ENCODE data around the gene HAGHL. TPM values are rescaled to one million over a fixed set of nuclear protein-coding genes. Genes with fewer than 3 reads are reported as not detected.

Gene HAGHL
- total and polyA plus RNA-seq, 2 donors (not counting 1 experiment from before 2014, with no cell fraction given), result 3.7 to 16.3 TPM

- Histone ChIP-seq H2AFZ (ENCODE audit: low read length) (no peak overlapping the region), H3K9ac (ENCODE audit: insufficient read depth, low read length) (no peak overlapping the region), H3K27ac (ENCODE audit: insufficient read depth, low read length) (no peak overlapping the region), H3K9me3 (ENCODE audit: control insufficient read depth, insufficient read depth, low read depth, low read length) (no peaks in the 10 kb centered on the region), H3K4me1 (ENCODE audit: control insufficient read depth, extremely low read depth, insufficient read depth, low read length) (peaks cover 2% of the 10 kb centered on the region), H3K27me3 (ENCODE audit: control insufficient read depth, insufficient read depth, low read length) (no peaks in the 10 kb centered on the region), H3K79me2 (ENCODE audit: control insufficient read depth, insufficient read depth, low read length) (no peaks in the 10 kb centered on the region), H3K4me3 (replicated peaks in 1 of 4; ENCODE audit: control extremely low read depth in 1 of 4, insufficient read depth in 1 of 4, low read depth in 3 of 4, low read length in 4 of 4) (no peak overlapping the region), H3K4me2 (ENCODE audit: extremely low read depth, insufficient read depth, low read length) (no peak overlapping the region), H3K36me3 (ENCODE audit: control insufficient read depth, insufficient read depth, low read length) (peaks cover 2% of the 10 kb centered on the region), H4K20me1 (ENCODE audit: control insufficient read depth, extremely low read depth, insufficient read depth, low read length) (no peaks in the 10 kb centered on the region)
- TF ChIP-seq EZH2 (IDR thresholded peaks at IDR 0.05; ENCODE audit: low read length, missing control alignments) (no peak), CTCF (conservative IDR thresholded peaks at IDR 0.05 in 1 of 2, IDR thresholded peaks at IDR 0.05 in 1 of 2; ENCODE audit: low read depth in 1 of 2, low read length in 2 of 2) (no peak)
- DNase-seq (ENCODE audit: low read depth in 2 of 2), result no peak
Measured at GRCh38 chr16:725041-725376, 1.9 kb upstream of the HAGHL start.

GRCh38 chr16:725463-726187 lies 1.3 kb upstream of the HAGHL start:
- Histone ChIP-seq H3K79me2 (ENCODE audit: control insufficient read depth, insufficient read depth, low read length) (no peaks in the 10 kb centered on the region), H4K20me1 (ENCODE audit: control insufficient read depth, extremely low read depth, insufficient read depth, low read length) (no peaks in the 10 kb centered on the region), H3K36me3 (ENCODE audit: control insufficient read depth, insufficient read depth, low read length) (peaks cover 6% of the 10 kb centered on the region), H3K27ac (ENCODE audit: insufficient read depth, low read length) (no peak overlapping the region), H3K27me3 (ENCODE audit: control insufficient read depth, insufficient read depth, low read length) (no peaks in the 10 kb centered on the region), H3K9me3 (ENCODE audit: control insufficient read depth, insufficient read depth, low read depth, low read length) (no peaks in the 10 kb centered on the region), H3K4me1 (ENCODE audit: control insufficient read depth, extremely low read depth, insufficient read depth, low read length) (no peaks in the 10 kb centered on the region), H3K9ac (ENCODE audit: insufficient read depth, low read length) (no peak overlapping the region), H3K4me2 (ENCODE audit: extremely low read depth, insufficient read depth, low read length) (no peak overlapping the region), H3K4me3 (replicated peaks in 1 of 4; ENCODE audit: control extremely low read depth in 1 of 4, insufficient read depth in 1 of 4, low read depth in 3 of 4, low read length in 4 of 4) (no peak overlapping the region), H2AFZ (ENCODE audit: low read length) (no peak overlapping the region)
- TF ChIP-seq EZH2 (IDR thresholded peaks at IDR 0.05; ENCODE audit: low read length, missing control alignments), result no peak
- no peak for TF ChIP-seq CTCF (conservative IDR thresholded peaks at IDR 0.05 in 1 of 2, IDR thresholded peaks at IDR 0.05 in 1 of 2; ENCODE audit: low read depth in 1 of 2, low read length in 2 of 2)
- no peak for DNase-seq (ENCODE audit: low read depth in 2 of 2)

GRCh38 chr16:726188-726437 lies 793 bp upstream of the HAGHL start:
- H2AFZ ChIP-seq (ENCODE audit: low read length), result no peak overlapping the region
- no peaks in the 10 kb centered on the region for H3K9me3 ChIP-seq (ENCODE audit: control insufficient read depth, insufficient read depth, low read depth, low read length)
- H3K27me3 ChIP-seq (ENCODE audit: control insufficient read depth, insufficient read depth, low read length), result no peaks in the 10 kb centered on the region
- H3K9ac ChIP-seq (ENCODE audit: insufficient read depth, low read length), result no peak overlapping the region
- peaks cover 7% of the 10 kb centered on the region for H3K36me3 ChIP-seq (ENCODE audit: control insufficient read depth, insufficient read depth, low read length)
- no peaks in the 10 kb centered on the region for H3K79me2 ChIP-seq (ENCODE audit: control insufficient read depth, insufficient read depth, low read length)
- H3K27ac ChIP-seq (ENCODE audit: insufficient read depth, low read length), result no peak overlapping the region
- H4K20me1 ChIP-seq (ENCODE audit: control insufficient read depth, extremely low read depth, insufficient read depth, low read length), result no peaks in the 10 kb centered on the region
- no peaks in the 10 kb centered on the region for H3K4me1 ChIP-seq (ENCODE audit: control insufficient read depth, extremely low read depth, insufficient read depth, low read length)
- no peak overlapping the region for H3K4me2 ChIP-seq (ENCODE audit: extremely low read depth, insufficient read depth, low read length)
- no peak overlapping the region for H3K4me3 ChIP-seq (replicated peaks in 1 of 4; ENCODE audit: control extremely low read depth in 1 of 4, insufficient read depth in 1 of 4, low read depth in 3 of 4, low read length in 4 of 4)
- TF ChIP-seq EZH2 (IDR thresholded peaks at IDR 0.05; ENCODE audit: low read length, missing control alignments), result no peak
- no peak for TF ChIP-seq CTCF (conservative IDR thresholded peaks at IDR 0.05 in 1 of 2, IDR thresholded peaks at IDR 0.05 in 1 of 2; ENCODE audit: low read depth in 1 of 2, low read length in 2 of 2)
- no peak for DNase-seq (ENCODE audit: low read depth in 2 of 2)

Measured in fibroblast of lung (primary cell).